CD4-positive, alpha-beta T cell treated with Interleukin-21 for 1 hour (primary cell): ENCODE data around the gene SLCO2B1.

Experiments used
- DNase-seq: peaks from one replicate; pipeline ENCODE4 v3.0.0-alpha.2; 2020

The SLCO2B1 gene

GRCh38 chr11:75195167-75195962, 44.5 kb downstream of the SLCO2B1 start:
- no peak for DNase-seq

- no peak for DNase-seq
Measured at GRCh38 chr11:75196426-75196825, 45.5 kb downstream of the SLCO2B1 start.

DNA sequence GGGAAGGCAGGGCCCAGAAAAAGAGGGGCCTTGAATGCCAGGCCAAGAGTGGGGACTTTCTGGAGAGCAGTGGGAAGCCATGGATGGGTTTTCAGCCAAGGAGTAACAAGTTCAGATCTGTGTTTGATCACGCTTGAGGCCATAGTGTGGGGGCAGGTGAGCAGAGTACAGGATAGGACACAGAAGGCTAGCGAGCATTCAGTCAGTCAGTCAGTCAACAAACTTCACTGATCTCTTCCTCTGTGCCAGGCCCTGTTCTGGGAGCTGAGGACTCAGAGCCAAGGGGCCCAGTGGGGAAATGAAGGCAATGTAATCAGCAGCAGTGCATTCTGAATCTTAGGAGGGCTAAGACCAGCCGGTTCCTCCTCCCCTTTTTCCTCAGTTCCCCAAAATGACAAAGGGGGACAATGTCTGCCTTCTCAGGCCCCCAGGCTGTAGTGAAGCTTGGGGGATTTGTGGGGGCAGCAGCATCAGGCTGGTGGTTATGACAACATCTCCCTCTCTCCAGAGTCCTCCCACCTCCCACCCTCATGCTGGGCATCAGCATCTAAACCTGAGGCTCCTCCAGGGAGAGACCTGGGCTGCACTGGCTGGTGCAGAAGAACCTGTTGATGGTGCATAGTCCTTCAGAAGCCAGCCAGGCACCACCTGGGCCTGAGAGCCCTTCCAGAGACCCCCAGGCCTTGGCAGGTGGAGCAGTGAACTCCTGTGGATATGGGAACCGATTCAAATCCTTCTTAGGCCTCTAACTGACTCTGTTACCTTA, 46.8 kb downstream of the SLCO2B1 start:
- DNase-seq = no peak

GRCh38 chr11:75198278-75198973, 47.5 kb downstream of the SLCO2B1 start:
- DNase-seq = no peak

- no peak for DNase-seq
Measured at GRCh38 chr11:75199412-75199955, 48.6 kb downstream of the SLCO2B1 start.

DNA sequence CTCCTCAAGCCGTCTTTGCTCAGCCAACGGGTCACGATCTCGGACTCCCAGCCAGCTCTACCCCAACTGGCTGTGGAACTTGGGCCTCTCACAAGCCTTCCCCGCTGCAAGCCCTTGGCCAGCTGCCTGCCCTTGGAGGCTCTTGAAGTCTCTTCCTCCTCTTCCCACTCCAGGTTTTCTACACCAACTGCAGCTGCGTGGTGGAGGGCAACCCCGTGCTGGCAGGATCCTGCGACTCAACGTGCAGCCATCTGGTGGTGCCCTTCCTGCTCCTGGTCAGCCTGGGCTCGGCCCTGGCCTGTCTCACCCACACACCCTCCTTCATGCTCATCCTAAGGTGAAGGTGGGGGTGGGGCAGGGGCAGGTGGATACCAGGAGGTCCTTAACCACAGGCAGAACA, 49.1 kb downstream of the SLCO2B1 start:
- no peak for DNase-seq

DNA sequence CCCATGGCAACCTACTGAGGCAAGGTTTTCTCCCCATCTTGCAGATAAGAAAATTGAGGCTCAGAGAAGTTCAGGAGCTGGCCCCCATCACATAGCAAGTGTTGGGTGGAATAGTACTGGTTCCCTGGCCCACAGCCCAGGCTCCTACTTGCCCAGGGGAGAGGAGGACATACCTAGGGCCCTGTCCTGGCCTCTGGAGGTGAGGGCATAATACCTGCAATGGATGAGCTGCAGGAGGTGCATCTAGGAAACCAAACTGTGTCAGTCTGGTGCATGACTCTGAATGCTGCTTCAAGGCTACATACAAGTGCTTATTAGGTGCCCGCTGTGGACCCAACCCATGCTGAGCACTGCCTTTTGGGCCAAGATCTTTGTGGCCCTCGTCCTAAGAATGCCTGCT, 49.6 kb downstream of the SLCO2B1 start:
- no peak for DNase-seq

- DNase-seq = no peak
Measured at GRCh38 chr11:75201771-75202170, 50.9 kb downstream of the SLCO2B1 start.

GRCh38 chr11:75202195-75202594, 51.3 kb downstream of the SLCO2B1 start:
- no peak for DNase-seq

DNA sequence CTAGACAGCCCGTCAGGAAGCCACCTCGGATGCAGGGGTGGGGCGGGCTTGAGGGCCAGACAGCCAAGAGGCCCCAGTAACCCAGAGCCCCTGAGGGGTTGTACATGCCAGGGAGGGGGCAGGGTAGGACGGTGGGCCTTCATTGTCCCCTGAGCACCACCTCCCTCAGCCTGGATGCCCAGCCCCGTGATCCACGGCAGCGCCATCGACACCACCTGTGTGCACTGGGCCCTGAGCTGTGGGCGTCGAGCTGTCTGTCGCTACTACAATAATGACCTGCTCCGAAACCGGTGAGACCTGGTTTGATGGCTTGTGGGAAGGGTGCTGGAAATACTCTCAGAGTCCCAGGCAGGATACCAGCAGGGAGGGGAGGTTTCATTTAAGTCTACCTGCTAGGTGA, 52.2 kb downstream of the SLCO2B1 start:
- DNase-seq = no peak

DNA sequence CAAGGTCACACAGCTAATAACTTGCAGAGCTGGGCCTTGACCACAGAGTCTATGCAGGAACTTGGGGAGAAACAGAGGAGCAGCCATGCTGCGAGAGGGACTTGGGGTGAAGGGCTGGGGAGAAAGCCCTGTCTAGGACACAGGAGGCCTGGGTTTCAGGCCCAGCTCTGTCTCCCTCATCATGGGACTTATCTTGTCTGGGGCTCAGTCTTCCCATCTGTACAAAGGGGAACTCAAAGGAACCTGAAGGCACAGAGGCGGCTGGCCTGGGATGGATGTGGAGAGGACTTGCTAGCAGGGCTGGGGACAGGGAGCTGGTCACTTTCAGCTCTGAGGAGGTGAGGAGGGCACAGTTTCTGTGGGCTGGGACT, 52.7 kb downstream of the SLCO2B1 start:
- DNase-seq = no peak

GRCh38 chr11:75204012-75204674, 53.2 kb downstream of the SLCO2B1 start:
- no peak for DNase-seq

DNA sequence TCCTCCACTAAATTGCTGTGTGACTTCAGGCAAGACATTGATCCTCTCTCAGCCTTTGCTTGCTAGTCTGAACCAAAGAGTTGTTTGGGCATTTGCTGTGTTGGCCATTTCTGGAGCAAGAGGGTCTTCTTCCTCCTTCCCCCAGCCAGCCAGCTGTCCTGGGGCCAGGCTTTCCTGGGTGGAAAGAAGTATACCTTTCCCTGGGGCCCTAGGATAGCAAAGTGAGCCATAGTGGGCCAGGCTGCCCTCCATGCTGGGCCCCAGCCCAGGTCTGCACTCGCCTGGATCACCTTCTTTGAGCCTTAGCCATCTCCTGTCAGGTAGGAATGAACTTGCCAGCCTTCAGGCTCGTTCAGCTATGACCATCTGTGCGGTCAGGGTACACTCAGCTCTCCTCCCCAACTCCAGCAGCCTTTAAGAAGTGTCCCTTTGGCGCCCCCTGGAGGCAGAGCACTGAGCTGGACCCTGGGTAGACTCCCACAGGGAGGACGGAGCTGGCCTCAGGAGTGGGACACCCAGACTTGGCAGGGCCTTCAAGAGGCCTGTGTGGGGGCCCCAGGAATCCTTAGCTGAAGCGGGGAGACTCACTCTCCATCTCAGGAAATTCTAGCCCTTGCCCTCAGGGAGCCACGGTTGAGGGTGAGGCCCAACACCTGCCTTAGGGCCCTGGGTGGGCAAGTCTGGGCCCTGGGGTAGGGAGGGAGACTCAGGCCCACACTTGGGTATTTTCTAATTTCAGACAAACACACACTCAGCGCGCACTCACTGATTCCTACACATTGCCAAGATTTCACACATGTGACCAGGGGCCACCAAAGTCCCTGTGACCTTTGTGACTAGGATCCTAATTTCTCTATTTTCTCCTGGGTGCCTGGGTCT, 54.0 kb downstream of the SLCO2B1 start:
- peak; percentile 78 for DNase-seq

- DNase-seq = no peak
Measured at GRCh38 chr11:75205564-75206020, 54.7 kb downstream of the SLCO2B1 start.

DNA sequence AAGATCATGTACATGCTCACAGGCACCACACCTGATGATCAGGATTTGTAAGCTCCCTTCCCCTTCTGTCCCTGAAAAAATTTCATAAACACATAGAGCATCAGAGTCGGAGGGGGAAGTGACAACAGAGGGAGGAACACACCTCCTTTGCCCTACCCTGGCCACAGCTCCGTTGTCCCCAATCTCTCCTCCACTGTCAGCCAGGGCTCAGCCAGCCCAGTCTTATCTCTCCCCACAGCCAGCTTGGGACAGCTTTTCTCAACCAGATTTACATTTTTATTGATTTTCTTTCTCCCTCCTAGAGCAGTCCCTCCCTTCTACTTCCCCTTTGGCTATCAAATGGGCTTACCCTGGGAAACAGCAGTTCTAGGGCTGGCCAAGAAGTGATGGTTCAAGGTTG, 57.5 kb downstream of the SLCO2B1 start:
- no peak for DNase-seq

DNA sequence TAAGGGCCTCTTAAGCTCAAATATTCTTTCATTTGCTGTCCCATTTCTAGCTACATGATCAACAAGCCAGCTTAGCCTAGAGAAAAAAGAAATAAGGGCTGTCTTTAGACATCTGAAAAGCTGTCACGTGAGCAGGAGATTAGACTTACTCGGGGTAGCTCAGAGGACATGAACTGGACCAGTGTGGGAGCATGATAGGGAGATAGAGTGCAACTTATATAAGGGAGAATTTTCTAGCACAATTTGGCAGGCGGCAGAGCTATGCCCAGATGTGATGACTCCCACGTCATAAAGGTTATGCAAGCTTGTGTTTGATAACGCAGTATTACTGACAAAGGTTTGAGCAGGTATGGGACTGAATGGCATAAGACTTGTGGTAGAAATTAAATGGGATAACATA, 61.5 kb downstream of the SLCO2B1 start:
- no peak for DNase-seq

- peak; percentile 67 for DNase-seq
Measured at GRCh38 chr11:75214411-75214821, 63.5 kb downstream of the SLCO2B1 start.

- DNase-seq = no peak
Measured at GRCh38 chr11:75214843-75215242, 63.9 kb downstream of the SLCO2B1 start.

- DNase-seq = no peak
Measured at GRCh38 chr11:75219869-75220268, 69.0 kb downstream of the SLCO2B1 start.

- no peak for DNase-seq
Measured at GRCh38 chr11:75223954-75224643, 73.2 kb downstream of the SLCO2B1 start.

DNA sequence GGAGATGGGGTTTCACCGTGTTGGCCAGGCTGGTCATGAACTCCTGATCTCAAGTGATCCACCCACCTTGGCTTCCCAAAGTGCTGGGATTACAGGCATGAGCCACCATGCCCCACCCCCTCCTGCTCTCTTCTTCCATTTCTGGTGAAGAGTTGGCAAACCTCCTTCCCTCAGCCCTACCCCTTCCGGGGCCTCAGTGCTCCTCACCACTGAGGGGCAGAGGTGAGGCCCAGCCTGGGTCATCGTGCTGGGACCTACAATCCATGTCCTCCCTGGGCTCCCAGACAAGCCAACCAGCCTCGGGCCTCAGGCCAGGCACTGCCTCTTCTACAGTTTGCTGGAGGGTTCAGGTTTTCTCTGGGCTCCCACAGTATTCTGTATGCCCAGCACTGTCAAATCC, 74.9 kb downstream of the SLCO2B1 start:
- no peak for DNase-seq
